ENCODE measurements around the gene UBE2QL1. TPM values are rescaled to one million over a fixed set of nuclear protein-coding genes. Genes with fewer than 3 reads are reported as not detected.

The UBE2QL1 gene
- total RNA-seq, 2 donors from 2014 or later: 0.33 to 0.78 TPM

DNA sequence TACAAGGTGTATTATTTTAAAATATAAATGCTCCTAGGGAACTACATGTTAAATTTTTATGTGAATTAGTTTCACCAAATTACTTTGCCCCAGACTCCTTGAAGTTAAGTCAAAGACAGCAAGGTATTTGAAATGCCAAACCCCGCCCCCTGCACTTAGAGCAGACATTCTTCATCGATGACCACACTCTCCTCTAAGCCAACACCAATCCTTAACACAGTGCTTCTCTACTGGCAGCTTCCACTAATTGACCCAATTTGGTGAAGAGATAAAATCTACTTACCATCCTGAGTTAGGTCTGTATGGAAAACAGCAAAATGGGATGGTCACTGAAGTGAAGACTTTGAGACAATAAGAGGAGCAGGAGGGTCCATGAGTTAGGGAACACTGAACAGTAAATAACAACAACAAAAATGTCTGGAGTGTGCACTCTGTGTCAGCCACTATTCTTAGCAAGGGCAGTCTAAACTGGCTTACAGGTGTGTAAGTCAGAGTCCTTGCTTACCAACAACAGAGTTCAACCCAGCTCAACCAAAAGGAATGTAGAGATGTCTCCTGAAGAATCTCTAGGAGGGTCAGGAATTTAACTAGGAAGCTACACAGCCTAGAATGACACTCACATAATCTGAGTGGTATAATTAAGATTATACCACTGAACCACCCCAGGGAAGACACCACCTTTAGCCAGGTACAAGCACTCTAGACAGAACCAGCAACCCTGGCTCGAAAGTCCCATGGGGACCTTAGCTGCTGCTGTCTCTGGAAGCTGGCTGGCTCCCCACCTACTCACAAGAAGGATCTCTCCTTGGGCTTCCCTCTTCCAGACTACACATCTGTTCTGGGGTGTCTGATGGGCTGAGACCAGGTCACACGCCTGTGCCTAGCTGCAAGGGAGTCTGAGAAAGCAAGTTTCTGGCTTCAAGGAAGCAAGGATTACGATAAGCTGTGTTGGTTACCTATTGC, 8.8 kb upstream of the UBE2QL1 start:
- H3K4me3 ChIP-seq: no peak overlapping the region
- ATAC-seq (no peak), DNase-seq (no peak)
- intact Hi-C loops (cut with DNase I): no loop called here
- no peaks in the 10 kb centered on the region for H3K27me3 ChIP-seq
- TF ChIP-seq POLR2A (IDR thresholded peaks at IDR 0.05): no peak
- TF ChIP-seq, protein P1, sequence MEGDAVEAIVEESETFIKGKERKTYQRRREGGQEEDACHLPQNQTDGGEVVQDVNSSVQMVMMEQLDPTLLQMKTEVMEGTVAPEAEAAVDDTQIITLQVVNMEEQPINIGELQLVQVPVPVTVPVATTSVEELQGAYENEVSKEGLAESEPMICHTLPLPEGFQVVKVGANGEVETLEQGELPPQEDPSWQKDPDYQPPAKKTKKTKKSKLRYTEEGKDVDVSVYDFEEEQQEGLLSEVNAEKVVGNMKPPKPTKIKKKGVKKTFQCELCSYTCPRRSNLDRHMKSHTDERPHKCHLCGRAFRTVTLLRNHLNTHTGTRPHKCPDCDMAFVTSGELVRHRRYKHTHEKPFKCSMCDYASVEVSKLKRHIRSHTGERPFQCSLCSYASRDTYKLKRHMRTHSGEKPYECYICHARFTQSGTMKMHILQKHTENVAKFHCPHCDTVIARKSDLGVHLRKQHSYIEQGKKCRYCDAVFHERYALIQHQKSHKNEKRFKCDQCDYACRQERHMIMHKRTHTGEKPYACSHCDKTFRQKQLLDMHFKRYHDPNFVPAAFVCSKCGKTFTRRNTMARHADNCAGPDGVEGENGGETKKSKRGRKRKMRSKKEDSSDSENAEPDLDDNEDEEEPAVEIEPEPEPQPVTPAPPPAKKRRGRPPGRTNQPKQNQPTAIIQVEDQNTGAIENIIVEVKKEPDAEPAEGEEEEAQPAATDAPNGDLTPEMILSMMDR (IDR thresholded peaks at IDR 0.05): no peak
- no peaks in the 10 kb centered on the region for H3K36me3 ChIP-seq (replicated peaks in 1 of 2; ENCODE audit: insufficient read depth in 1 of 2, low read depth in 2 of 2)
- 63 to 68% methylated on average over 4 to 5 of the region's 5 CpGs for WGBS, 2 donors
- no peak overlapping the region for H3K27ac ChIP-seq
- H3K9me3 ChIP-seq: no peaks in the 10 kb centered on the region
- H3K4me1 ChIP-seq: no peaks in the 10 kb centered on the region

DNA sequence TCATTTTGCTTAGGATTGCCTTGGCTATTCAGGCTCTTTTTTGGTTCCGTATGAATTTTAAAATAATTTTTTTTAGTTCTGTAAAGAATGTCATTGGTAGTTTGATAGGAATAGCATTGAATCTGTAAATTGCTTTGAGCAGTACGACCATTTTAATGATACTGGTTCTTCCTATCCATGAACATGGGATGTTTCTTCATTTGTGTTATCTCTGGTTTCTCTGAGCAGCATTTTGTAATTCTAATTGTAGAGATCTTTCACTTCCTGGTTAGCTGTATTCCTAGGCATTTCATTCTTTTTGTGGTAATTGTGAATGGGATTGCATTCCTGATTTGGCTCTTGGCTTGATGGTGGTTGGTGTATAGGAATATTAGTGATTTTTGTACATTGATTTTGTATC, 6.3 kb upstream of the UBE2QL1 start:
- intact Hi-C loops (cut with DNase I): no loop called here
- no peak overlapping the region for H3K27ac ChIP-seq
- H3K36me3 ChIP-seq (replicated peaks in 1 of 2; ENCODE audit: insufficient read depth in 1 of 2, low read depth in 2 of 2): no peaks in the 10 kb centered on the region

DNA sequence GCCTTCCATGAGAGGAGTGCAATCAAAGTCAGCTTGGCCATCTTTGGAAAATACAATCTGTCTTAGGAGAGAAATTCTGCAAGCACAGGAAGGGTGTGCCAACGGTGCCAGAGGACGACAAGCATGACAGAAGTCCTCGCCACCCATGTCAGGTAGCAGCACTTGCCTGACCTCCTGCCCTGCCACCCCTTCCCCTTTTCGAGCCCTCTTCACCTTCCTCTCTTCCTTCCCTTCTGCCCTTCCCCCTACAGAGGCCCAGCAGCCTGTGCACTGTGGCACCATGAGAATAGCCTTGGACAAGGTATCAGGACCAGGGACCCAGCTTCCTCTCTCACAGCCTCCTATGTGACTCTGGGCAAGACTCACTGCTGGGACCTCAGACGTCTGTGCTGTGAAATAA, 5.3 kb upstream of the UBE2QL1 start:
- ATAC-seq (no peak), DNase-seq (no peak)
- TF ChIP-seq POLR2A (IDR thresholded peaks at IDR 0.05): no peak
- TF ChIP-seq, protein P1 (IDR thresholded peaks at IDR 0.05): no peak
- Histone ChIP-seq H3K9me3 (no peaks in the 10 kb centered on the region), H3K4me3 (no peak overlapping the region), H3K36me3 (replicated peaks in 1 of 2; ENCODE audit: insufficient read depth in 1 of 2, low read depth in 2 of 2) (no peaks in the 10 kb centered on the region), H3K27me3 (no peaks in the 10 kb centered on the region), H3K27ac (no peak overlapping the region), H3K4me1 (no peaks in the 10 kb centered on the region)
- 48 to 58% methylated on average over 5 of the region's 5 CpGs for WGBS, 2 donors
- intact Hi-C loops (cut with DNase I): no loop called here

More for the DNA sequence above, 6.3 kb upstream of the UBE2QL1 start:
- no peaks in the 10 kb centered on the region for H3K9me3 ChIP-seq
- 53 to 69% methylated on average over 2 of the region's 2 CpGs for WGBS, 2 donors
- DNase-seq: no peak
- H3K4me3 ChIP-seq: no peak overlapping the region
- TF ChIP-seq, protein P1 (IDR thresholded peaks at IDR 0.05): no peak
- TF ChIP-seq POLR2A (IDR thresholded peaks at IDR 0.05): no peak
- H3K27me3 ChIP-seq: no peaks in the 10 kb centered on the region
- H3K4me1 ChIP-seq: no peaks in the 10 kb centered on the region
- ATAC-seq: no peak

GRCh38 chr5:6446042-6446441, 2.6 kb upstream of the UBE2QL1 start:
- DNase-seq: no peak
- WGBS, 2 donors: 64 to 88% methylated on average over 5 to 12 of the region's 12 CpGs
- Histone ChIP-seq H3K4me1 (peaks cover 7% of the 10 kb centered on the region), H3K9me3 (no peaks in the 10 kb centered on the region), H3K27me3 (peaks cover 0 to 9% of the 10 kb centered on the region in 2 donors), H3K27ac (no peak overlapping the region), H3K36me3 (replicated peaks in 1 of 2; ENCODE audit: insufficient read depth in 1 of 2, low read depth in 2 of 2) (no peaks in the 10 kb centered on the region), H3K4me3 (no peak overlapping the region)
- TF ChIP-seq, protein P1 (IDR thresholded peaks at IDR 0.05): no peak
- no peak for TF ChIP-seq POLR2A (IDR thresholded peaks at IDR 0.05)
- no peak for ATAC-seq
- intact Hi-C loops (cut with DNase I): no loop called here

Data from body of pancreas (tissue), 4 donors.